HG02981 (cell line): ENCODE results near the gene SCRN2.

Experiments
- ATAC-seq: cut with Tn5 transposase; IDR thresholded peaks from one replicate; pipeline ENCODE4 v1.9.1; 2021; ENCODE audit warnings: mild to moderate bottlenecking, moderate library complexity; ENCODE audit not compliant: unreplicated experiment

The SCRN2 gene

GRCh38 chr17:47872019-47872650 lies 31.1 kb upstream of the SCRN2 start:
- no peak for ATAC-seq

- no peak for ATAC-seq
Observed at GRCh38 chr17:47871048-47871447, 30.0 kb upstream of the SCRN2 start.

GRCh38 chr17:47870056-47870455 lies 29.0 kb upstream of the SCRN2 start:
- ATAC-seq, result no peak

GRCh38 chr17:47869114-47869513 lies 28.0 kb upstream of the SCRN2 start:
- no peak for ATAC-seq

- no peak for ATAC-seq
Observed at GRCh38 chr17:47867813-47868533, 26.9 kb upstream of the SCRN2 start.

- ATAC-seq, result no peak
Observed at GRCh38 chr17:47866941-47867340, 25.9 kb upstream of the SCRN2 start.

- ATAC-seq, result no peak
Observed at GRCh38 chr17:47864791-47865216, 23.7 kb upstream of the SCRN2 start.

GRCh38 chr17:47862621-47863440 lies 21.8 kb upstream of the SCRN2 start:
- no peak for ATAC-seq

- no peak for ATAC-seq
Observed at GRCh38 chr17:47860386-47860785, 19.3 kb upstream of the SCRN2 start.

- no peak for ATAC-seq
Observed at GRCh38 chr17:47857551-47858455, 16.7 kb upstream of the SCRN2 start.

- no peak for ATAC-seq
Observed at GRCh38 chr17:47856830-47857229, 15.8 kb upstream of the SCRN2 start.

- no peak for ATAC-seq
Observed at GRCh38 chr17:47855737-47856136, 14.7 kb upstream of the SCRN2 start.

GRCh38 chr17:47853616-47854015 lies 12.5 kb upstream of the SCRN2 start:
- ATAC-seq, result no peak

- no peak for ATAC-seq
Observed at GRCh38 chr17:47852113-47852949, 11.3 kb upstream of the SCRN2 start.

- ATAC-seq, result no peak
Observed at GRCh38 chr17:47851764-47852112, 10.7 kb upstream of the SCRN2 start.

- no peak for ATAC-seq
Observed at GRCh38 chr17:47850692-47851573, 9.9 kb upstream of the SCRN2 start, which contains the start of gene SP6. SP6 (minus strand) TSS chr17:47851163; CDS start chr17:47848429, 2,734 bp downstream.

- ATAC-seq, result no peak
Observed at GRCh38 chr17:47850373-47850691, 9.3 kb upstream of the SCRN2 start.

GRCh38 chr17:47848198-47848513 lies 7.1 kb upstream of the SCRN2 start:
- no peak for ATAC-seq
